Fibroblast of lung (primary cell): ENCODE results near the gene CARMIL1. TPM values are rescaled to one million over a fixed set of nuclear protein-coding genes. Genes with fewer than 3 reads are reported as not detected.

Experiments
- DNase-seq, 2 donors: peaks; one replicate each; pipeline versions ENCODE4 v3.0.0 to v3.0.0-alpha.2; 2010; ENCODE audit warnings: low read depth in 2 of 2
- H2AFZ ChIP-seq: 2 replicates; pipeline ENCODE4 v1.5.1; 2012; ENCODE audit warnings: low read length, control low read depth, inconsistent platforms
- H3K27ac ChIP-seq: 2 replicates; pipeline ENCODE4 v1.5.1; 2011; ENCODE audit warnings: low read length, control low read depth; ENCODE audit not compliant: insufficient read depth
- H3K27me3 ChIP-seq: 2 replicates; pipeline ENCODE4 v1.5.1; 2011; ENCODE audit warnings: mild to moderate bottlenecking, low read length; ENCODE audit not compliant: control insufficient read depth, insufficient read depth
- H3K36me3 ChIP-seq: 2 replicates; pipeline ENCODE4 v1.5.1; 2011; ENCODE audit warnings: low read length; ENCODE audit not compliant: control insufficient read depth, insufficient read depth
- H3K4me1 ChIP-seq: 2 replicates; pipeline ENCODE4 v1.5.1; 2011; ENCODE audit warnings: low read length; ENCODE audit not compliant: control insufficient read depth, insufficient read depth; ENCODE audit errors: extremely low read depth
- H3K4me2 ChIP-seq: 2 replicates; pipeline ENCODE4 v1.5.1; 2011; ENCODE audit warnings: low read length, control low read depth; ENCODE audit not compliant: insufficient read depth; ENCODE audit errors: extremely low read depth
- H3K4me3 ChIP-seq, 4 experiments: fragments of 200-600 bp in 1 of 4; sonication (generic) in 1 of 4; replicated peaks in 1 of 4; 2 replicates each; pipeline ENCODE4 v1.5.1; 2011 to 2016; ENCODE audit warnings: low read length in 4 of 4, low read depth in 3 of 4, mild to moderate bottlenecking in 3 of 4, control low read depth in 2 of 4, inconsistent platforms in 1 of 4, mixed read lengths in 1 of 4; ENCODE audit not compliant: insufficient read depth in 1 of 4; ENCODE audit errors: control extremely low read depth in 1 of 4
- H3K79me2 ChIP-seq: 2 replicates; pipeline ENCODE4 v1.5.1; 2012; ENCODE audit warnings: mild to moderate bottlenecking, low read length, inconsistent platforms; ENCODE audit not compliant: control insufficient read depth, insufficient read depth
- H3K9ac ChIP-seq: 2 replicates; pipeline ENCODE4 v1.5.1; 2011; ENCODE audit warnings: mild to moderate bottlenecking, low read length, control low read depth; ENCODE audit not compliant: insufficient read depth
- H3K9me3 ChIP-seq: 2 replicates; pipeline ENCODE4 v1.5.1; 2012; ENCODE audit warnings: low read depth, low read length; ENCODE audit not compliant: control insufficient read depth, insufficient read depth
- H4K20me1 ChIP-seq: 2 replicates; pipeline ENCODE4 v1.5.1; 2011; ENCODE audit warnings: low read length; ENCODE audit not compliant: control insufficient read depth, insufficient read depth; ENCODE audit errors: extremely low read depth
- CTCF ChIP-seq, 2 donors: IDR thresholded peaks in 1 of 2; conservative IDR thresholded peaks in 1 of 2; 1 replicate in 1 of 2; 2 replicates in 1 of 2; pipeline ENCODE4 v1.5.1; 2011 to 2012; ENCODE audit warnings: low read length in 2 of 2, control low read depth in 1 of 2, inconsistent platforms in 1 of 2, low read depth in 1 of 2, mild to moderate bottlenecking in 1 of 2
- EZH2 ChIP-seq: IDR thresholded peaks from 2 replicates; pipeline ENCODE4 v1.5.1; 2012; ENCODE audit warnings: low read length, control low read depth, mild to moderate bottlenecking; ENCODE audit errors: missing control alignments
- polyA plus RNA-seq, 2 donors: library from polyadenylated mRNA; depleted of rRNA in 1 of 2; stranded (reverse) in 1 of 2; unstranded in 1 of 2; fragments of >200 nt; gene quantifications; 2 replicates each; pipeline ENCODE4 v1.2.1, GENCODE V29; 2011 to 2012; ENCODE audit warnings: missing spikeins in 1 of 2
- total RNA-seq: library from RNA; depleted of rRNA; stranded (reverse); fragments of >200 nt; gene quantifications from 2 replicates; pipeline ENCODE4 v1.2.1, GENCODE V29; 2014

Gene CARMIL1
- total and polyA plus RNA-seq, 2 donors (not counting 1 experiment from before 2014, with no cell fraction given): 10.2 to 12.5 TPM

- Histone ChIP-seq H3K4me2 (no peak overlapping the region), H4K20me1 (no peaks in the 10 kb centered on the region), H3K36me3 (no peaks in the 10 kb centered on the region), H2AFZ (no peak overlapping the region), H3K4me1 (peaks cover 2% of the 10 kb centered on the region), H3K79me2 (no peaks in the 10 kb centered on the region), H3K4me3 (no peak overlapping the region), H3K9me3 (no peaks in the 10 kb centered on the region), H3K9ac (no peak overlapping the region), H3K27ac (no peak overlapping the region), H3K27me3 (no peaks in the 10 kb centered on the region)
- TF ChIP-seq CTCF (conservative IDR thresholded peaks at IDR 0.05 in 1 of 2, IDR thresholded peaks at IDR 0.05 in 1 of 2; ENCODE audit: low read depth in 1 of 2, low read length in 2 of 2) (no peak), EZH2 (no peak)
- DNase-seq: peak in 1 of 2 donors; percentile 12
Observed at GRCh38 chr6:25485821-25486534, 206.8 kb downstream of the CARMIL1 start.

DNA sequence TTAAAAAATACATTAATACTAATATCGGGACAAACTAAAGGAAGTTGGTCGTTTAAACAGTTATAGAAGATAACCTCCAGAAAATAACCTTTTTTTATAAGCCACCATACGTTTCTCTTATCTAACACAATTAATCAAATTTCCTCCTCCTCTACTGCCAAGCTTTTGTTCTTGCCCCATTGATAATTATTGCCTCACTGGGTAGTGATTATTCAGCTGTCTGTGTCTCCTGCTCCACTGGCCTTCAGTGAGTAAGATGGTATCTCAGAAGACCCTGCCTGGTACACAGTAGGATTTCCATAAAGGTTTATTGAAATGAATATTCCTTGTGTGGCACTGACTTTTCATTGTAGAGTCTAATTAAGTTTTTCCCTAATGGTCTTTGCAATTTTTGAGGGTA is 207.4 kb downstream of the CARMIL1 start:
- no peaks in the 10 kb centered on the region for H3K4me1 ChIP-seq
- no peak for DNase-seq
- no peak overlapping the region for H3K4me2 ChIP-seq
- H2AFZ ChIP-seq: no peak overlapping the region
- H3K9ac ChIP-seq: no peak overlapping the region
- no peaks in the 10 kb centered on the region for H3K9me3 ChIP-seq
- H3K79me2 ChIP-seq: no peaks in the 10 kb centered on the region
- H3K27me3 ChIP-seq: no peaks in the 10 kb centered on the region
- TF ChIP-seq EZH2 (no peak), CTCF (conservative IDR thresholded peaks at IDR 0.05 in 1 of 2, IDR thresholded peaks at IDR 0.05 in 1 of 2; ENCODE audit: low read depth in 1 of 2, low read length in 2 of 2) (no peak)
- no peak overlapping the region for H3K27ac ChIP-seq
- H3K4me3 ChIP-seq: no peak overlapping the region
- H4K20me1 ChIP-seq: no peaks in the 10 kb centered on the region
- no peaks in the 10 kb centered on the region for H3K36me3 ChIP-seq

DNA sequence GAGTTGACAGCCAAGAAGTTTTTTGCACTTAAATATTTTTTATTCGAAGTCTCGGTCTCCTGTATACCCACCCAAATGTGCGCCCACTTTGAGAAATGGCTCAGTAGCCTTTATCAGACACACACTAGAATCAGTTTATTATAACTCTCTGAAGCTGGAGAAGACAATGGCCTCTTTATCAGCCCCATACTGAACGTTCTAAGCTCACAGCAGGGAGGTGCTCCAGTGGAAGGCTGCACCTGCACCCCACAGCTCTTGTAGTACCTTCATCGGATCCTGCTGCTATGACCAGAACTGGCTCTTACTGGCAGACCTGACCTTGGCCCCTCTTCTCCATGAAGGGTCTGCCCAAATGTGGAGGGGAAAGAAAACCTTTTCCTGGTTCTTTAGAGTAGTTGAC is 207.8 kb downstream of the CARMIL1 start:
- H3K4me3 ChIP-seq: no peak overlapping the region
- H3K9ac ChIP-seq: no peak overlapping the region
- no peaks in the 10 kb centered on the region for H3K79me2 ChIP-seq
- no peak for DNase-seq
- H3K9me3 ChIP-seq: no peaks in the 10 kb centered on the region
- H2AFZ ChIP-seq: no peak overlapping the region
- no peak overlapping the region for H3K4me2 ChIP-seq
- H3K27me3 ChIP-seq: no peaks in the 10 kb centered on the region
- H3K27ac ChIP-seq: no peak overlapping the region
- H4K20me1 ChIP-seq: no peaks in the 10 kb centered on the region
- H3K4me1 ChIP-seq: no peaks in the 10 kb centered on the region
- TF ChIP-seq CTCF (conservative IDR thresholded peaks at IDR 0.05 in 1 of 2, IDR thresholded peaks at IDR 0.05 in 1 of 2; ENCODE audit: low read depth in 1 of 2, low read length in 2 of 2) (no peak), EZH2 (no peak)
- no peaks in the 10 kb centered on the region for H3K36me3 ChIP-seq
